B cell (primary cell): Measurements from ENCODE around the gene L3MBTL3. TPM values are rescaled to one million over a fixed set of nuclear protein-coding genes. Genes with fewer than 3 reads are reported as not detected.

ENCODE experiments used
- ATAC-seq: fragments of 200-7000 bp; cut with Tn5 transposase; one replicate; pipeline ENCODE4 v1.10.0; 2021; ENCODE audit warnings: low read depth, mild to moderate bottlenecking, moderate number of reproducible peaks, moderate library complexity
- CTCF ChIA-PET: fragments of 350-600 bp; sonication (Branson Sonifier 250); formaldehyde crosslinking; loops from one replicate; lab custom pipeline; 2021; ENCODE audit warnings: antibody characterized with exemption, inconsistent platforms; lab: Charles Lee
- POLR2A ChIA-PET: fragments of 350-600 bp; sonication (Branson Sonifier 250); formaldehyde crosslinking; loops from one replicate; lab custom pipeline; 2021; ENCODE audit warnings: antibody characterized with exemption; lab: Charles Lee
- DNase-seq: peaks from one replicate; pipeline ENCODE4 v3.0.0; 2013
- H2AFZ ChIP-seq: 2 replicates; pipeline ENCODE4 v1.6.1; 2012; ENCODE audit warnings: mild to moderate bottlenecking, low read depth, low read length; ENCODE audit not compliant: insufficient read depth, poor library complexity, severe bottlenecking
- H3K27ac ChIP-seq, 2 donors: 1 replicate in 1 of 2; 2 replicates in 1 of 2; pipeline ENCODE4 v1.5.1; 2012 to 2013; ENCODE audit warnings: low read length in 2 of 2, mild to moderate bottlenecking in 2 of 2, moderate library complexity in 1 of 2
- H3K27me3 ChIP-seq, 4 experiments: fragments of 200-600 bp in 1 of 4; sonication (generic) in 1 of 4; replicated peaks in 1 of 4; 1 replicate in 2 of 4; 2 replicates in 2 of 4; pipeline versions ENCODE4 v1.6.1 to v1.7.0; 2013 to 2016; ENCODE audit warnings: low read length in 3 of 4, mild to moderate bottlenecking in 2 of 4, mixed read lengths in 1 of 4, moderate library complexity in 1 of 4; ENCODE audit not compliant: insufficient read depth in 4 of 4, control insufficient read depth in 3 of 4; ENCODE audit errors: control extremely low read depth in 1 of 4
- H3K36me3 ChIP-seq, 2 experiments: replicated peaks in 1 of 2; 1 replicate in 1 of 2; 2 replicates in 1 of 2; pipeline versions ENCODE4 v1.6.1 to v1.7.1; 2013; ENCODE audit warnings: low read length in 1 of 2; ENCODE audit not compliant: insufficient read depth in 2 of 2, control insufficient read depth in 1 of 2; ENCODE audit errors: control extremely low read depth in 1 of 2, extremely low read depth in 1 of 2
- H3K4me1 ChIP-seq, 2 donors: fragments of 200-600 bp in 1 of 2; sonication (generic) in 1 of 2; 1 replicate in 1 of 2; 2 replicates in 1 of 2; pipeline versions ENCODE4 v1.5.1 to v1.6.1; 2013 to 2017; ENCODE audit warnings: low read length in 2 of 2; ENCODE audit not compliant: control insufficient read depth in 2 of 2, insufficient read depth in 2 of 2
- H3K4me2 ChIP-seq: replicated peaks from 2 replicates; pipeline ENCODE3; 2012; ENCODE audit warnings: mild to moderate bottlenecking, low read depth, low read length; ENCODE audit not compliant: poor library complexity, severe bottlenecking
- H3K4me3 ChIP-seq, 5 experiments: fragments of 200-600 bp in 1 of 5; sonication (generic) in 1 of 5; 1 replicate in 3 of 5; 2 replicates in 2 of 5; pipeline versions ENCODE4 v1.5.1 to v1.7.0; 2011 to 2016; ENCODE audit warnings: low read length in 4 of 5, mild to moderate bottlenecking in 4 of 5, low read depth in 2 of 5, control low read depth in 1 of 5, moderate library complexity in 1 of 5; ENCODE audit not compliant: insufficient read depth in 1 of 5; ENCODE audit errors: control extremely low read depth in 1 of 5, extremely low read depth in 1 of 5
- H3K79me2 ChIP-seq: fragments of 200-600 bp; sonication (generic); one replicate; pipeline ENCODE4 v1.6.0; 2016; ENCODE audit warnings: low read length; ENCODE audit not compliant: control insufficient read depth, insufficient read depth
- H3K9ac ChIP-seq: fragments of 200-600 bp; sonication (generic); 2 replicates; pipeline ENCODE4 v1.6.1; 2017; ENCODE audit warnings: mild to moderate bottlenecking, low read length, moderate library complexity
- H3K9me3 ChIP-seq, 3 donors: one replicate each; pipeline versions ENCODE4 v1.6.1 to v1.7.1; 2013; ENCODE audit warnings: low read length in 2 of 3; ENCODE audit not compliant: control insufficient read depth in 2 of 3, insufficient read depth in 1 of 3; ENCODE audit errors: control extremely low read depth in 1 of 3
- H4K20me1 ChIP-seq: 2 replicates; pipeline ENCODE4 v1.6.0; 2012; ENCODE audit warnings: mild to moderate bottlenecking, low read length; ENCODE audit not compliant: insufficient read depth, control insufficient read depth, poor library complexity, severe bottlenecking
- H3K27ac Mint-ChIP-seq: one replicate; pipeline ENCODE4 v1.8.0; 2021; ENCODE audit warnings: mixed read lengths
- H3K27me3 Mint-ChIP-seq: one replicate; pipeline ENCODE4 v1.8.0; 2021; ENCODE audit warnings: mixed read lengths
- H3K4me1 Mint-ChIP-seq: one replicate; pipeline ENCODE4 v1.8.0; 2021; ENCODE audit warnings: mixed read lengths
- H3K4me3 Mint-ChIP-seq: one replicate; pipeline ENCODE4 v1.8.0; 2021; ENCODE audit warnings: mixed read lengths
- H3K9me3 Mint-ChIP-seq: one replicate; pipeline ENCODE4 v1.8.0; 2022; ENCODE audit warnings: mixed read lengths; ENCODE audit not compliant: insufficient read depth
- EZH2 ChIP-seq: IDR thresholded peaks from 2 replicates; pipeline ENCODE4 v1.6.1; 2012; ENCODE audit warnings: borderline replicate concordance, low read depth, mild to moderate bottlenecking, moderate library complexity, low read length; ENCODE audit not compliant: insufficient read depth, poor library complexity, severe bottlenecking
- WGBS: methylation state at CpG from one replicate; pipeline ENCODE4 v1.1.5; 2013; ENCODE audit warnings: missing lambda C conversion rate; ENCODE audit not compliant: insufficient coverage; 5-methylcytosine and 5-hydroxymethylcytosine counted together
- intact Hi-C: fragments of 100-400 bp; cut with micrococcal nuclease; formaldehyde crosslinking; loops from one replicate; pipeline ENCODE4 v1.10.0; 2022
- polyA plus RNA-seq: library from polyadenylated mRNA; depleted of rRNA; stranded (reverse); fragments of >200 nt; gene quantifications from 2 replicates; pipeline ENCODE4 v1.2.3, GENCODE V29; 2012
- total RNA-seq, 2 donors: library from RNA; stranded (reverse); fragments of 120-200 nt in 1 of 2; gene quantifications; 1 replicate in 1 of 2; 2 replicates in 1 of 2; pipeline versions ENCODE4 v1.2.3 to v1.2.4, GENCODE V29; 2013 to 2022
- TF ChIP-seq, protein P1 (sequence below): fragments of 200-600 bp; IDR thresholded peaks from one replicate; pipeline ENCODE4 v1.8.0; 2022; ENCODE audit warnings: antibody characterized with exemption, mild to moderate bottlenecking

Gene L3MBTL3
- total and polyA plus RNA-seq, 2 donors (not counting 1 experiment from before 2014, with no cell fraction given): 28.0 to 46.4 TPM

GRCh38 chr6:130163266-130163665 lies 144.9 kb downstream of the L3MBTL3 start:
- Histone ChIP-seq H3K36me3 (no peaks in the 10 kb centered on the region), H3K4me1 (no peaks in the 10 kb centered on the region), H3K27me3 (no peaks in the 10 kb centered on the region), H3K9me3 (peaks cover 0 to 5% (median 0%) of the 10 kb centered on the region in 3 donors), H2AFZ (no peak overlapping the region), H3K27ac (no peak overlapping the region), H4K20me1 (no peaks in the 10 kb centered on the region), H3K4me2 (no peak overlapping the region), H3K4me3 (no peak overlapping the region), H3K79me2 (no peaks in the 10 kb centered on the region), H3K9ac (no peak overlapping the region)
- no peak overlapping the region for H3K4me3 Mint-ChIP-seq
- ATAC-seq (no peak), DNase-seq (no peak)
- TF ChIP-seq, protein P1, sequence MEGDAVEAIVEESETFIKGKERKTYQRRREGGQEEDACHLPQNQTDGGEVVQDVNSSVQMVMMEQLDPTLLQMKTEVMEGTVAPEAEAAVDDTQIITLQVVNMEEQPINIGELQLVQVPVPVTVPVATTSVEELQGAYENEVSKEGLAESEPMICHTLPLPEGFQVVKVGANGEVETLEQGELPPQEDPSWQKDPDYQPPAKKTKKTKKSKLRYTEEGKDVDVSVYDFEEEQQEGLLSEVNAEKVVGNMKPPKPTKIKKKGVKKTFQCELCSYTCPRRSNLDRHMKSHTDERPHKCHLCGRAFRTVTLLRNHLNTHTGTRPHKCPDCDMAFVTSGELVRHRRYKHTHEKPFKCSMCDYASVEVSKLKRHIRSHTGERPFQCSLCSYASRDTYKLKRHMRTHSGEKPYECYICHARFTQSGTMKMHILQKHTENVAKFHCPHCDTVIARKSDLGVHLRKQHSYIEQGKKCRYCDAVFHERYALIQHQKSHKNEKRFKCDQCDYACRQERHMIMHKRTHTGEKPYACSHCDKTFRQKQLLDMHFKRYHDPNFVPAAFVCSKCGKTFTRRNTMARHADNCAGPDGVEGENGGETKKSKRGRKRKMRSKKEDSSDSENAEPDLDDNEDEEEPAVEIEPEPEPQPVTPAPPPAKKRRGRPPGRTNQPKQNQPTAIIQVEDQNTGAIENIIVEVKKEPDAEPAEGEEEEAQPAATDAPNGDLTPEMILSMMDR: no peak
- TF ChIP-seq EZH2: no peak
- ChIA-PET CTCF (no interaction called here), POLR2A (no interaction called here)
- H3K9me3 Mint-ChIP-seq: peaks cover 2% of the 10 kb centered on the region
- intact Hi-C loops: no loop called here
- H3K27me3 Mint-ChIP-seq: peaks cover 3% of the 10 kb centered on the region
- peaks cover 3% of the 10 kb centered on the region for H3K4me1 Mint-ChIP-seq
- H3K27ac Mint-ChIP-seq: no peak overlapping the region
- WGBS: 100% methylated on average over 1 of the region's 2 CpGs

DNA sequence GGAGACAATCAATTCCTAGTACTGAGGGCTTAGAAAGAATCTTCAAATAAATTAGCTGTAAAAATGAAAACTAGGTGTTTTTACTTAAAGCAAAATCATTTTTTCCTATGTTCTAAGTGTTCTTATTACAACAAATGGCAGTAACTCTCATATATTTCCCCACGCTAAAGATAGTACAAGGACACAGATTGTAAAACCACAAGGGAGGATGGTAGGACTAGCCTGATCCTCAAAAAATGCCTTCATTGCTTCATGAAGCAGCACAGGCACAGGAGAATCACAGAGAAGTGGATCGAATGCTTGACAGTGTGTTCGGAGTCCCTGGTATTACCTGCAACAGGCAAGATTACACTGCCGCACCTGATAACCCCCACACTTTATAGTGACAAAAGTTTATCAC lies 145.9 kb downstream of the L3MBTL3 start:
- H3K36me3 ChIP-seq: no peaks in the 10 kb centered on the region
- CTCF ChIA-PET: no interaction called here
- no peak for ATAC-seq
- Mint-ChIP-seq H3K27me3 (peaks cover 3% of the 10 kb centered on the region), H3K9me3 (peaks cover 2% of the 10 kb centered on the region), H3K27ac (no peak overlapping the region), H3K4me1 (peaks cover 3% of the 10 kb centered on the region), H3K4me3 (no peak overlapping the region)
- no peaks in the 10 kb centered on the region for H3K4me1 ChIP-seq
- H3K4me2 ChIP-seq: no peak overlapping the region
- H3K9me3 ChIP-seq: no peaks in the 10 kb centered on the region
- no peak overlapping the region for H3K4me3 ChIP-seq
- no peak overlapping the region for H3K9ac ChIP-seq
- H2AFZ ChIP-seq: no peak overlapping the region
- WGBS: 100% methylated on average over 3 of the region's 4 CpGs
- no peaks in the 10 kb centered on the region for H4K20me1 ChIP-seq
- POLR2A ChIA-PET: no interaction called here
- H3K27ac ChIP-seq: no peak overlapping the region
- H3K79me2 ChIP-seq: no peaks in the 10 kb centered on the region
- no peak for TF ChIP-seq EZH2
- TF ChIP-seq, protein P1: no peak
- H3K27me3 ChIP-seq: no peaks in the 10 kb centered on the region
- intact Hi-C loops: no loop called here
- no peak for DNase-seq
